ENCODE measurements around the gene GINS2.

- no peak for TF ChIP-seq CEBPB (IDR thresholded peaks at IDR 0.05; ENCODE audit: low read depth, low read length)
- no peak for TF ChIP-seq CTCF (conservative IDR thresholded peaks at IDR 0.05; ENCODE audit: low read depth, low read length)
- TF ChIP-seq POLR2A (IDR thresholded peaks at IDR 0.05; ENCODE audit: low read depth, low read length), result no peak
- no peak for TF ChIP-seq ELK1 (IDR thresholded peaks at IDR 0.05; ENCODE audit: borderline replicate concordance, low read depth, low read length)
- no peak for TF ChIP-seq RAD21 (IDR thresholded peaks at IDR 0.05; ENCODE audit: low read length)
- no peak for TF ChIP-seq SMC3 (IDR thresholded peaks at IDR 0.05; ENCODE audit: low read depth, low read length)
- no peak for TF ChIP-seq USF2 (IDR thresholded peaks at IDR 0.05; ENCODE audit: low read depth, low read length)
- no peak for TF ChIP-seq MXI1 (IDR thresholded peaks at IDR 0.05; ENCODE audit: borderline replicate concordance, low read depth, low read length)
- no peak for TF ChIP-seq MAZ (IDR thresholded peaks at IDR 0.05; ENCODE audit: borderline replicate concordance, low read depth, low read length)
These were observed 42.3 kb downstream of the GINS2 start for GRCh38 chr16:85646358-85646907.
